HEK293 (cell line): ENCODE measurements around the gene LYSMD2.

Experiments used
- CTCF ChIA-PET: fragments of 350-600 bp; formaldehyde crosslinking; extraction: SDS; loops from one replicate; lab custom pipeline; 2021; ENCODE audit warnings: antibody characterized with exemption; lab: Yijun Ruan, JAX
- POLR2A ChIA-PET: fragments of 300-600 bp; formaldehyde crosslinking; extraction: SDS; loops from one replicate; lab custom pipeline; 2020; ENCODE audit warnings: antibody characterized with exemption, inconsistent platforms; lab: Yijun Ruan, JAX
- H3K27ac ChIP-seq: fragments of 200-500 bp; sonication (Bioruptor generic); 2 replicates; pipeline ENCODE4 v1.5.1; 2014; ENCODE audit warnings: low read depth, low read length, control low read depth, inconsistent platforms; ENCODE audit errors: extremely low read depth
- H3K36me3 ChIP-seq, 2 experiments: fragments of 200-500 bp in 1 of 2; sonication (Bioruptor generic) in 1 of 2; 1 replicate in 1 of 2; 2 replicates in 1 of 2; pipeline ENCODE4 v1.5.1; 2014 to 2017; ENCODE audit warnings: inconsistent platforms in 2 of 2, low read length in 2 of 2; ENCODE audit not compliant: control insufficient read depth in 2 of 2, insufficient read depth in 1 of 2
- H3K4me1 ChIP-seq: fragments of 200-500 bp; sonication (Bioruptor generic); 2 replicates; pipeline ENCODE4 v1.5.1; 2014; ENCODE audit warnings: mild to moderate bottlenecking, low read length, inconsistent platforms; ENCODE audit not compliant: control insufficient read depth, insufficient read depth
- H3K4me3 ChIP-seq: 2 replicates; pipeline ENCODE4 v1.5.1; 2011; ENCODE audit warnings: low read depth, mild to moderate bottlenecking, control low read depth, low read length, moderate library complexity
- H3K9me3 ChIP-seq: fragments of 200-500 bp; sonication (Bioruptor generic); 2 replicates; pipeline ENCODE4 v1.5.1; 2014; ENCODE audit warnings: low read depth, low read length, inconsistent platforms; ENCODE audit not compliant: control insufficient read depth, insufficient read depth
- ELK4 ChIP-seq: IDR thresholded peaks from 2 replicates; pipeline ENCODE4 v1.6.1; 2011; ENCODE audit warnings: mild to moderate bottlenecking, low read depth, low read length, borderline replicate concordance
- INSM2 ChIP-seq: fragments of 450-650 bp; formaldehyde crosslinking; IDR thresholded peaks from 2 replicates; pipeline ENCODE4 v1.5.1; 2016; ENCODE audit warnings: missing biosample characterization, missing genetic modification characterization
- KLF16 ChIP-seq: fragments of 450-650 bp; formaldehyde crosslinking; IDR thresholded peaks from 2 replicates; pipeline ENCODE4 v1.5.1; 2017; ENCODE audit warnings: missing biosample characterization, missing genetic modification characterization
- KLF17 ChIP-seq: fragments of 450-650 bp; formaldehyde crosslinking; IDR thresholded peaks from 2 replicates; pipeline ENCODE4 v1.5.1; 2016; ENCODE audit warnings: missing biosample characterization, missing genetic modification characterization
- RBAK ChIP-seq: fragments of 450-650 bp; formaldehyde crosslinking; IDR thresholded peaks from 2 replicates; pipeline ENCODE4 v1.5.1; 2016; ENCODE audit warnings: missing biosample characterization, missing genetic modification characterization
- SCRT1 ChIP-seq: fragments of 450-650 bp; formaldehyde crosslinking; IDR thresholded peaks from 2 replicates; pipeline ENCODE4 v1.5.1; 2016; ENCODE audit warnings: missing biosample characterization, missing genetic modification characterization, borderline replicate concordance
- ZNF112 ChIP-seq: fragments of 450-650 bp; formaldehyde crosslinking; IDR thresholded peaks from 2 replicates; pipeline ENCODE4 v1.5.0; 2017; ENCODE audit warnings: missing biosample characterization, missing genetic modification characterization
- ZNF132 ChIP-seq: fragments of 450-650 bp; formaldehyde crosslinking; IDR thresholded peaks from 2 replicates; pipeline ENCODE4 v1.5.1; 2017; ENCODE audit warnings: missing biosample characterization, missing genetic modification characterization, borderline replicate concordance
- ZNF214 ChIP-seq: fragments of 450-650 bp; formaldehyde crosslinking; IDR thresholded peaks from 2 replicates; pipeline ENCODE4 v1.5.1; 2017; ENCODE audit warnings: missing biosample characterization, mild to moderate bottlenecking, missing genetic modification characterization, borderline replicate concordance
- ZNF221 ChIP-seq: fragments of 450-650 bp; formaldehyde crosslinking; IDR thresholded peaks from 2 replicates; pipeline ENCODE4 v1.5.1; 2017; ENCODE audit warnings: missing biosample characterization, missing genetic modification characterization, borderline replicate concordance
- ZNF239 ChIP-seq: fragments of 450-650 bp; formaldehyde crosslinking; IDR thresholded peaks from 2 replicates; pipeline ENCODE4 v1.5.1; 2016; ENCODE audit warnings: missing biosample characterization, missing genetic modification characterization
- ZNF274 ChIP-seq, 2 experiments: fragments of 200-500 bp in 1 of 2; fragments of 450-650 bp in 1 of 2; sonication (Bioruptor generic) in 1 of 2; formaldehyde crosslinking in 1 of 2; IDR thresholded peaks; 2 replicates each; pipeline versions ENCODE4 v1.5.1 to v1.6.1; 2014 to 2016; ENCODE audit warnings: borderline replicate concordance in 1 of 2, inconsistent platforms in 1 of 2, low read length in 1 of 2, missing biosample characterization in 1 of 2, missing genetic modification characterization in 1 of 2
- ZNF37A ChIP-seq: fragments of 450-650 bp; IDR thresholded peaks from 2 replicates; pipeline ENCODE4 v1.5.1; 2018; ENCODE audit warnings: missing biosample characterization, missing genetic modification characterization
- ZNF701 ChIP-seq: fragments of 450-650 bp; formaldehyde crosslinking; IDR thresholded peaks from 2 replicates; pipeline ENCODE4 v1.5.1; 2016; ENCODE audit warnings: missing biosample characterization, missing genetic modification characterization
- ZNF837 ChIP-seq: fragments of 450-650 bp; formaldehyde crosslinking; IDR thresholded peaks from 2 replicates; pipeline ENCODE4 v1.5.1; 2016; ENCODE audit warnings: missing biosample characterization, missing genetic modification characterization
- TF ChIP-seq, protein P1 (sequence below): fragments of 450-650 bp; formaldehyde crosslinking; IDR thresholded peaks from 2 replicates; pipeline ENCODE4 v1.5.1; 2016; ENCODE audit warnings: missing biosample characterization, missing genetic modification characterization
- TF ChIP-seq, protein P2 (sequence below): fragments of 450-650 bp; formaldehyde crosslinking; IDR thresholded peaks from 2 replicates; pipeline ENCODE4 v1.5.1; 2016; ENCODE audit warnings: missing biosample characterization, missing genetic modification characterization

LYSMD2 gene

GRCh38 chr15:51768018-51768417, 30.6 kb upstream of the LYSMD2 start:
- Histone ChIP-seq H3K4me1 (no peaks in the 10 kb centered on the region), H3K4me3 (no peak overlapping the region), H3K36me3 (peaks cover 0 to 10% of the 10 kb centered on the region in 2 experiments; a peak in 2 of 3 replicates), H3K9me3 (no peaks in the 10 kb centered on the region), H3K27ac (no peak overlapping the region)
- CTCF ChIA-PET, result interaction anchor here (1.7 kb wide), 1 partner anchor 9 kb away, joined by 11 read pairs; no protein-coding TSS in a partner anchor
- POLR2A ChIA-PET, result no interaction called here
- TF ChIP-seq ZNF214 (tag by site-specific recombination), result no peak
- no peak for TF ChIP-seq KLF16 (tag by site-specific recombination)
- TF ChIP-seq ZNF274 (IDR thresholded peaks at IDR 0.05; ENCODE audit: low read length), result no peak
- TF ChIP-seq ZNF274 (tag by site-specific recombination; IDR thresholded peaks at IDR 0.05; ENCODE audit: borderline replicate concordance), result no peak
- no peak for TF ChIP-seq RBAK (tag by site-specific recombination)
- TF ChIP-seq ZNF112 (tag by site-specific recombination), result no peak

DNA sequence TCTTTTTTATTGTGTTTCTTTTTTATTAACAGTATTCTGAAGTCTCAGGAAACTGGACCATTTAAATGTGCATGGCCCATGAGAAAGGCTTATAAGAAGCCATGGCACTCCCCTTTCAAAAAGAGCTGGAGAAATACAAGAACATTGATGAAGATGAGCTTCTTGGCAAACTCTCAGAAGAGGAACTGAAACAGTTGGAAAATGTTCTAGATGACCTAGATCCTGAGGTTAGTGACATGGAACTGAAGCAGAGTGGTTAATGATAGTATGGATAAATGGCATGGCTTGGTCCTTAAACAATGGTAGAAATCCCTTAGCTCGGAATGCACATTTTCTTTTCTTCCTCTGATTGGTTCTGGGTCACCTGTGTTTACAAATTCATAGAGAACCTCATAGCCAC, 28.9 kb upstream of the LYSMD2 start:
- CTCF ChIA-PET, result interaction anchor here (1.0 to 2.4 kb wide), 2 partner anchors 10 to 116 kb away, joined by 4 to 10 read pairs; no protein-coding TSS in a partner anchor
- H3K4me3 ChIP-seq, result no peak overlapping the region
- POLR2A ChIA-PET, result no interaction called here
- peaks cover 0 to 10% of the 10 kb centered on the region in 2 experiments; a peak in 2 of 3 replicates for H3K36me3 ChIP-seq
- no peak overlapping the region for H3K27ac ChIP-seq
- TF ChIP-seq SCRT1 (tag by site-specific recombination) (no peak), ZNF37A (tag by site-specific recombination) (no peak), ZNF837 (tag by site-specific recombination) (no peak), ZNF701 (tag by site-specific recombination) (no peak), ZNF132 (no peak), ZNF221 (tag by site-specific recombination) (no peak), ELK4 (no peak)
- TF ChIP-seq, protein P1, sequence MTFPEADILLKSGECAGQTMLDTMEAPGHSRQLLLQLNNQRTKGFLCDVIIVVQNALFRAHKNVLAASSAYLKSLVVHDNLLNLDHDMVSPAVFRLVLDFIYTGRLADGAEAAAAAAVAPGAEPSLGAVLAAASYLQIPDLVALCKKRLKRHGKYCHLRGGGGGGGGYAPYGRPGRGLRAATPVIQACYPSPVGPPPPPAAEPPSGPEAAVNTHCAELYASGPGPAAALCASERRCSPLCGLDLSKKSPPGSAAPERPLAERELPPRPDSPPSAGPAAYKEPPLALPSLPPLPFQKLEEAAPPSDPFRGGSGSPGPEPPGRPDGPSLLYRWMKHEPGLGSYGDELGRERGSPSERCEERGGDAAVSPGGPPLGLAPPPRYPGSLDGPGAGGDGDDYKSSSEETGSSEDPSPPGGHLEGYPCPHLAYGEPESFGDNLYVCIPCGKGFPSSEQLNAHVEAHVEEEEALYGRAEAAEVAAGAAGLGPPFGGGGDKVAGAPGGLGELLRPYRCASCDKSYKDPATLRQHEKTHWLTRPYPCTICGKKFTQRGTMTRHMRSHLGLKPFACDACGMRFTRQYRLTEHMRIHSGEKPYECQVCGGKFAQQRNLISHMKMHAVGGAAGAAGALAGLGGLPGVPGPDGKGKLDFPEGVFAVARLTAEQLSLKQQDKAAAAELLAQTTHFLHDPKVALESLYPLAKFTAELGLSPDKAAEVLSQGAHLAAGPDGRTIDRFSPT (tag by site-specific recombination), result no peak
- H3K9me3 ChIP-seq, result no peaks in the 10 kb centered on the region
- no peaks in the 10 kb centered on the region for H3K4me1 ChIP-seq

DNA sequence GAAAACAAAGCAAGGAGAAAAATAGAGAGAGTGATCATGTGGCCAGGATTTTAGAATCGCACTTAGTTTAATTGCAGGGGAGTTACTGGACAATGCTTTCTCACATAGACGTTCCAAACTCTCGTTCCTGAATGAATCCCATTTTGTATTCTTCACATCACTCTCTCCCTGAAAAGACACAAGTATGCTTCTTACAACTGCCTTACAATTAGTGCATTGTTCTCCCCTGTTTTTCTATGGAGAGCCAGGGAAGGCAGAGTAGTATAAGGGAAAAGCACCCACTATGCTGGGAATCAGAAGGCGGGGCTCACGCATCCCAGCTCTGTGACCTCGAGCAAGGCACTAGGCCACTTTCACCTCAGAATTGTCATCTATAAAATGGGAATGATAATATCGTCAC, 28.3 kb upstream of the LYSMD2 start:
- Histone ChIP-seq H3K4me1 (no peaks in the 10 kb centered on the region), H3K27ac (no peak overlapping the region), H3K4me3 (no peak overlapping the region), H3K36me3 (peaks cover 0 to 10% of the 10 kb centered on the region in 2 experiments; a peak in 2 of 3 replicates), H3K9me3 (no peaks in the 10 kb centered on the region)
- CTCF ChIA-PET, result interaction anchor here (1.0 to 2.4 kb wide), 2 partner anchors 11 to 116 kb away, joined by 4 to 10 read pairs; no protein-coding TSS in a partner anchor
- TF ChIP-seq ZNF239 (tag by site-specific recombination), result no peak
- POLR2A ChIA-PET, result no interaction called here

- H3K4me3 ChIP-seq, result no peak overlapping the region
- no peak overlapping the region for H3K27ac ChIP-seq
- H3K4me1 ChIP-seq, result no peaks in the 10 kb centered on the region
- H3K36me3 ChIP-seq, result no peaks in the 10 kb centered on the region
- POLR2A ChIA-PET, result no interaction called here
- CTCF ChIA-PET, result interaction anchor here (1.0 to 2.4 kb wide), 2 partner anchors 13 to 16 kb away, joined by 4 to 7 read pairs; no protein-coding TSS in a partner anchor
- H3K9me3 ChIP-seq, result no peaks in the 10 kb centered on the region
- TF ChIP-seq INSM2 (tag by site-specific recombination) (no peak), ZNF837 (tag by site-specific recombination) (no peak), KLF17 (tag by site-specific recombination) (no peak)
- TF ChIP-seq, protein P2, sequence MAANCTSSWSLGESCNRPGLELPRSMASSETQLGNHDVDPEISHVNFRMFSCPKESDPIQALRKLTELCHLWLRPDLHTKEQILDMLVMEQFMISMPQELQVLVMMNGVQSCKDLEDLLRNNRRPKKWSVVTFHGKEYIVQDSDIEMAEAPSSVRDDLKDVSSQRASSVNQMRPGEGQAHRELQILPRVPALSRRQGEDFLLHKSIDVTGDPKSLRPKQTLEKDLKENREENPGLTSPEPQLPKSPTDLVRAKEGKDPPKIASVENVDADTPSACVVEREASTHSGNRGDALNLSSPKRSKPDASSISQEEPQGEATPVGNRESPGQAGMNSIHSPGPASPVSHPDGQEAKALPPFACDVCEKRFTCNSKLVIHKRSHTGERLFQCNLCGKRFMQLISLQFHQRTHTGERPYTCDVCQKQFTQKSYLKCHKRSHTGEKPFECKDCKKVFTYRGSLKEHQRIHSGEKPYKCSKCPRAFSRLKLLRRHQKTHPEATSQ, result no peak
- TF ChIP-seq, protein P1 (tag by site-specific recombination), result no peak
Measured at GRCh38 chr15:51760805-51761204, 23.4 kb upstream of the LYSMD2 start.
